Suppressor macrophage (primary cell): ENCODE measurements around the gene APOBEC3F.
"Not testable (repeated sequence)": the region's sequence is repeated elsewhere in the genome, so short reads cannot be mapped to it uniquely, and the experiment has no call there.

Experiments
- DNase-seq, 4 experiments: peaks; one replicate each; pipeline ENCODE4 v3.0.0-alpha.2; 2020 to 2022

The APOBEC3F gene

GRCh38 chr22:39073981-39074380 is 33.3 kb downstream of the APOBEC3F start:
- DNase-seq: no peak

- DNase-seq: not testable (repeated sequence)
These were observed 35.7 kb downstream of the APOBEC3F start for GRCh38 chr22:39076155-39077025.

- DNase-seq: peak; percentile 73 to 88 (median 82)
These were observed 36.6 kb downstream of the APOBEC3F start, which contains the start of gene APOBEC3G for GRCh38 chr22:39077026-39077840. Gene APOBEC3G, plus strand, starts transcription at chr22:39077275. Its CDS starts 87 bp downstream, at chr22:39077362.

GRCh38 chr22:39077912-39078311 is 37.2 kb downstream of the APOBEC3F start:
- not testable (repeated sequence) for DNase-seq

GRCh38 chr22:39078329-39078728 is 37.7 kb downstream of the APOBEC3F start:
- no peak for DNase-seq

- not testable (repeated sequence) for DNase-seq
These were observed 38.5 kb downstream of the APOBEC3F start for GRCh38 chr22:39079054-39079637.

- no peak for DNase-seq
These were observed 39.5 kb downstream of the APOBEC3F start for GRCh38 chr22:39080052-39080762.

GRCh38 chr22:39081016-39081415 is 40.4 kb downstream of the APOBEC3F start:
- no peak for DNase-seq

- DNase-seq: no peak
These were observed 40.9 kb downstream of the APOBEC3F start for GRCh38 chr22:39081598-39081997.

GRCh38 chr22:39083212-39084165 is 42.8 kb downstream of the APOBEC3F start:
- no peak for DNase-seq

- no peak for DNase-seq
These were observed 44.0 kb downstream of the APOBEC3F start for GRCh38 chr22:39084666-39085065.

- DNase-seq: no peak
These were observed 46.4 kb downstream of the APOBEC3F start for GRCh38 chr22:39087098-39087497.

- no peak for DNase-seq
These were observed 47.4 kb downstream of the APOBEC3F start for GRCh38 chr22:39087881-39088684.

- DNase-seq: no peak
These were observed 48.0 kb downstream of the APOBEC3F start for GRCh38 chr22:39088685-39089032.

GRCh38 chr22:39089928-39090327 is 49.3 kb downstream of the APOBEC3F start:
- DNase-seq: no peak

- no peak for DNase-seq
These were observed 49.9 kb downstream of the APOBEC3F start for GRCh38 chr22:39090426-39091064.

GRCh38 chr22:39091126-39092081 is 50.7 kb downstream of the APOBEC3F start:
- no peak for DNase-seq

- peak in 2 of 4 experiments; percentile 14 for DNase-seq
These were observed 51.6 kb downstream of the APOBEC3F start for GRCh38 chr22:39092111-39092862.
